HG03097 (cell line): ENCODE results near the gene ACTN4.

Experiments used
- ATAC-seq: cut with Tn5 transposase; IDR thresholded peaks from one replicate; pipeline ENCODE4 v1.9.1; 2021; ENCODE audit not compliant: unreplicated experiment, low FRiP score

The ACTN4 gene

DNA sequence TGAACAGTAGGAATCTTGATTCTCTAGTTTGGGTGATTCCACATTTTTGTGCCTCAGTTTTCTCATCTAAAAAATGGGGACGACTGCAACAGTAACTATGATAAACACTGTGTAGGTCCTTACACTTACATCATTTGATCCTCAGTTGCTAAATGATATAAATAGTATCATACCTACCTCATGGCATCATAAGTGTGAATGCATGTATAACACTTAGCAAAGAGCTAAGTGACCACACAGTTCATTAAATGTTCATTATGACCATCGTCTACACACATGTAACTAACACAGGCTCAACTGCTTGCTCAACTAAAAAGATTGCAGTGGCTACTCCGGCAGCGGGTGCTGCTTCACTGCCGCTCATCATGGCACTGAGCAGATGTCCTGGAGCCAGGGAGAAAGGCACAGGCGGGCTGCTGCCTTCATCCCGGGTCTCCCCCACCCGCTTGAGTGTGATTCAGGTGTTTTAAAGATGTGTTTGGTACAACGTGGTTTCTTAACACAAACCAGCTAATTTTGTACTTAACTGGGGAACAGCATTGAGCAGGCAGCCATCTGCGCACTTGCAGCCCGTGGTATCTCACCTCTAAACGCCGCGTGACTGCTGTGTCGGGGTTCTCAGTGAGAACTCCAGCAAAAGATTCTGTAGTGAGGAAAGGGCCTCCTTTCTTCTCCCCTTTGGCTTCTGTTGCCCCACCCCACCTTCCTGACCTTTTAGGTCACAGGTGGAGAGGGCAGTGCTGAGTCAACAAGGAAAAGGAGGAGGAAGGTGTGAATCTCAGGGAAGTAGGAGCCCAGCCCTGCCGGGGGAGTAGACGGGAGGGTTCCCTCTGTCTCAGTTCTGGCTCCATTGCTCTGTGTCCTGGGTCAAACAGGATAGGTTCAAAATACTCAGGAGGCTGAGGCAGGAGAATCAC is 11.7 kb upstream of the ACTN4 start:
- no peak for ATAC-seq

DNA sequence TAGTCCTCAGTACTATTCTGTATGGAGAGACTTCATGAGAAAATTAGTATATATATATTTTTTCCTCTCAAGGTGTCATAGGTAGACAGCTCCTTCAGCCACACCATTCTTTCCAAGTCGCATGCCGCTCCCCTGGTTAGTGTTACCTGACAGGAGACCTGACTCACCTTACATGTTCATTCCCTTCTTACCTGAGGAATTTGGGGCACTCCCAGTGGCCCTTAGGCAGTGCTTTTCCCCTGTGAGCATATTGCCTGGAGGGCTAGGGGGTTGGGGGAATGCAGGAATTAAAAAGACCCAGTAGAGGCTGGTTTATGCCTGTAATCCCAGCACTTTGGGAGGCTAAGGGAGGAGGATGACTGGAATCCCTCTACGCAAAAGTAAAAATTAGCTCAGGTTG is 9.0 kb upstream of the ACTN4 start:
- no peak for ATAC-seq

DNA sequence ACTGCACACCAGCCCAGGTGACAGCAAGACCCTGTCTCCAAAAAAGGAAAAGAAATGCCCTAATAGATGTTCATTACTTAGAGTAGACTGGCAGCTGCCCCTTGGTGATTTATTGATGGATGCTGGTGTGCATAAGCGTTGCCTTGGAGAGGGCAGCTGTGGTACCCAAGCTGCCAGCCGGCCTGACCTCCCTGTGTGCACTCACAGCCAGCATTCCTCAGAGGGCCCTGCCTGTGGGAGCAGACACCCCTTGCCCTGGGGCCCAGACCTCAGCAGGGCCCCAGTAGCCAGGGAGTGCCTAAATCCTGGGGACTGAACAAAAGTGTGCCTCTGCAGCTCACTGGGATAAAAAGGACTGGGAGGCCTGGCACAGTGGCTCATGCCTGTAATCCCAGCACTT is 7.8 kb upstream of the ACTN4 start:
- no peak for ATAC-seq

- ATAC-seq: no peak
Observed at GRCh38 chr19:38640368-38640767, 7.1 kb upstream of the ACTN4 start.

- no peak for ATAC-seq
Observed at GRCh38 chr19:38642176-38642575, 5.3 kb upstream of the ACTN4 start.

GRCh38 chr19:38644719-38645118 is 2.7 kb upstream of the ACTN4 start:
- no peak for ATAC-seq

DNA sequence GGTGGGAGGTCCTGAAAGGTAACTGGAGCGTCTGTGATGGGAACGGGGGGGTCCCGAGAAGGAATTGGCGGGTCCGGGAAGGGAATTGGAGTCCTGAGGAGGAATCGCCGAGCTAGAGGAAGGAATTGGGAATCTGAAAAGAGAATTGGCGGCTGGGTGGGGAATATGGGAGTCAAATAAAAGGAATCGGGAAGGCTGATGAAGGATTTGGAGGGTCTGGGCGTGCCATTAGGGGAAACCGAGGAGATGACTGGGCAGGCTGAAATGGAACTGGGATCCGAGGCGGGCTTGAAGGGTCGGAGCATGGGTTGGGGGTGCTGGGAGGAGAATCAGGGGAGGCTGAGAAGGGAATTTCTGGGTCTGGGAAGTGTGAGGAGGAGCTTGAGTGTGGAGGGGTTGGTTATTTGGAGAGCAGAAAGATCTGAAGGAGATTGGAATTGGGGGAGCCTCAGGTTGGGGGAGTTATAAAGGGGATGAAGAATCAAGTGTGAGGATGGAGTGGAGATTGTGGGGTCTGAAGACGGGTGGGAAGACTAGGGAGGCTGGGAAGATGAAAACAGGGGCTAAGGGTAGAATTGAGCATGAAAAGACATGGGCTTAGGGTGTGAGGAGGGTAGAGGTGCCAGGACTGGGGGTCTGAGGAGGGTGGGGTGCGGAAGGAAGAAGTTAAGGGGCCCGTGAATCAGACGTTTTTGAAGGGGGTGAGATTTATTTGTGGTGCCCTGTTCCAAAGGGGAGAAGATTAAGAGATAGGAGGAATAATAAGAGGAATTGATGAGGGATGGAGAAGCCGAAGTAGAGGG is 718 bp downstream of the ACTN4 start:
- ATAC-seq: no peak

DNA sequence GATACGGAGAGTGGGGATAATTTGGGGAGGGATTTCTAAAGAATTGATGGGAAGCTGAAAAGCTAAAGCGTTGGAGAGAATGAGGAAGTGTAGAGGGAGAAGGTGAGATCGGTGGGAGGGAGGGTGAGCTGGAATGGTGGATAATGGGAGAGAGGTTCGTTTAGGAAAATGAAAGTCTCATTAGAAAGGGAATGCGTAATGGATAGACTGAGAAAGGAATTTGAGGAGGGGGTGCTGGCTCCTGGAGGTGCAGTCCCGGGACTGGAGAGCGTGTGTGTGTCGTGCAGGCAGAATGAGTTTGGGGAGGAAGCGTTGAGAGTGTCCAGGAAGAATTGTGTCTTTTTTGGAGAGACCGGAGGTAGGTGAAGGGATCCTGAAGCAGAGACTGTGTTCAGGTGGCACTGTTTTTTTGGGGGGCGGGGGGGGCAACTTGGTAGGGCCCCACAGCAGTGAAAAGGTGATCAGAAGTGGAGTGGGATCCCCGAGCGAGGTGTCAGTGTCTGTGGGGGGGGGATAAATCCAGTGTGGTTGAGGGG is 1.4 kb downstream of the ACTN4 start:
- no peak for ATAC-seq

GRCh38 chr19:38649305-38650171 is 2.1 kb downstream of the ACTN4 start:
- no peak for ATAC-seq

GRCh38 chr19:38650172-38650775 is 2.8 kb downstream of the ACTN4 start:
- no peak for ATAC-seq

DNA sequence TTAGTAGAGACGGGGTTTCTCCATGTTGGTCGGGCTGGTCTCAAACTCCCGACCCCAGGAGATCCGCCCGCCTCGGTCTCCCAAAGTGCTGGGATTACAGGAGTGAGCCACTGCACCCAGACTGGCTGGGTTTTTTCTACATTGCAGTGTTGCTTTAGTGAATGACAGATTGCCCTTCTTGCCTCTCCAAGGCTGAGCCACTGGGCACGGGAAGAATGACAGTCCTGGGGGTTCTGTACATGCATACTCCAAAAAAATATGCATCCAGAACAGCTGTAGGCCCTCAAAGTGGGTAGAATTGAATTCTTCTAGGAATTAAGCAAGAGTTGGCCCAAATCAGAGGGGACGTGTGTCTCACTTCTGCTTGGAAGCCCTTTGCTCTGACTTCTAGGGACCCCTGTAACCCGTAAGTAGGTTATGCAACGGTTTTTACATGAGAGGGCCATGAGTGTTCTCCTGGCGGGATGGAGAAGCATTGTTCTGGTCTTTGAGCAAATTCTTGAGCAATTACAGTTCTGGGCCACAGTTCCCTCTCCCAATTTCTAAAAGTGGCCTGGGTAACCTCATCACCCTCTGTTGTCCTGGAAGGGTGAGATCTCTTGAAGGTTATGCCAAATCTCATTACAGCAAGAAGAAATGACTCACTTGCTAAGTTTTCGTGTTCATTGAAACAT is 3.6 kb downstream of the ACTN4 start:
- no peak for ATAC-seq

DNA sequence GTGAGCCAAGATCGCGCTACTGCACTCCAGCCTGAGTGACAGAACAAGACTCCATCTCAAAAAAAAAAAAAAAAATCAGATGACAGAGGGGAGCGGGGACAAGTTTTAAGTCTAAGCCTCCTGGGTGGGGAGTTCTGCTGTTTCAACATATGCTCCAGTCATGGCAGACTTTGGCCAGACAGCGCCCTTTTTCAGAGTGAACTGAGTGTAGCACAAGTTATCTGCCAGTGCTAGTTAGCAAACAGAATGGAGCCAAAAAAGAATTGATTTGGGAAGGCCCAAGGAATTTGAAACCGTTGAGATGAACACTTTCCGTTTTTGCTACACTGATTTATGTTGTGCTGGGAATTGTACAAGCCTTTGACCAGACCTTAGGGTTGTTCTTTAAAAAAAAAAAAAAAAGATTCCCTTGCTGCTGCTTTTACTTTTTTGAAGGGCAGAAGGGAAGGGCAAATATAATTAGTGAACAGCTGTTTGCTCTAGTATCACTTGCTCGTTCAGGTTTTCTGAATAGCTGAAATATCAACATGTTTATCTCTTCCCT is 5.7 kb downstream of the ACTN4 start:
- ATAC-seq: no peak

GRCh38 chr19:38654628-38655055 is 7.2 kb downstream of the ACTN4 start:
- ATAC-seq: no peak

- peak; percentile 43 for ATAC-seq
Observed at GRCh38 chr19:38655148-38655824, 7.8 kb downstream of the ACTN4 start.

GRCh38 chr19:38656171-38656981 is 8.9 kb downstream of the ACTN4 start:
- ATAC-seq: no peak

GRCh38 chr19:38657633-38658222 is 10.3 kb downstream of the ACTN4 start:
- no peak for ATAC-seq

GRCh38 chr19:38658462-38659306 is 11.2 kb downstream of the ACTN4 start:
- ATAC-seq: no peak
